HuH-7.5 (cell line): ENCODE measurements around the gene UBD.

Source experiments
- DNase-seq: peaks from one replicate; pipeline ENCODE4 v3.0.0; 2011; ENCODE audit warnings: low spot score

The UBD gene

DNA sequence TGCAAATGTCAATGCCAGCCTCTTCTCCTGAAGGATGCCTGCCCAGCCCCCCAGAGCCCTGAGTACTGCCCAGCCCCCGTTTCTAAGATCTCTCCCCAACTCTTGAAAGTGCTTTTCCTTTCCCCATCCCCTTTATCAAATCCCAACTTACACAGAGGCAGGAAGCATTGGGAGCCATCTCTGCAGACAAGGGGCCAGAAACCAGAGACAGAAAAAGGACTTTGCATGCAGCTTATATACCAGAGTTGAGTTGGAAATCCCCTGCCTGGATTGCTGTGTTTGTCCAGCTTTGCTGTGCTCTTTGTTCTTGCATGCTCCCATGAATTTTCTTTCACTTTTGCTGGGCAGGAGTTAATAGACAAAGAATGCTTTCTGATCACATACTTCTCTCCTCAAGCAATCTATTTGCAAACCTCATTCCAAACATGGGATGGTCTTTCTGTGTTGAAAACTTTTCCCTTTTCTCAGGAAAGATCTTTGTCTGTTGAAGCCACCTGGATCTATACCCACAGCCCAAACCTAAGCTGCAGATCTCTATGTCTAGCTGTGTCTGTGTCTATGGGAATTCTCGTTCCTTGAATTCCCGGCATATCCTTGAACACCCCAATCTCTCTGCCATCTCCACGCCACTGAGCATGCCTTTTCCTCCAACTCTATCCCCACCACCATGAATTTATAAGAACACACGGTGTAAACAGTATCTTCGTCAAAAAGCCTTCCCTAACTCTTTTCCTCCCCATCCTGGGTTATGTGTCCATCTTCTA is at the start of gene UBD:
Gene UBD, minus strand, starts transcription at position 209 of the 764 bp plus-strand sequence. Its CDS starts 31 bp downstream, at position 178.
- DNase-seq: peak; percentile 16

DNA sequence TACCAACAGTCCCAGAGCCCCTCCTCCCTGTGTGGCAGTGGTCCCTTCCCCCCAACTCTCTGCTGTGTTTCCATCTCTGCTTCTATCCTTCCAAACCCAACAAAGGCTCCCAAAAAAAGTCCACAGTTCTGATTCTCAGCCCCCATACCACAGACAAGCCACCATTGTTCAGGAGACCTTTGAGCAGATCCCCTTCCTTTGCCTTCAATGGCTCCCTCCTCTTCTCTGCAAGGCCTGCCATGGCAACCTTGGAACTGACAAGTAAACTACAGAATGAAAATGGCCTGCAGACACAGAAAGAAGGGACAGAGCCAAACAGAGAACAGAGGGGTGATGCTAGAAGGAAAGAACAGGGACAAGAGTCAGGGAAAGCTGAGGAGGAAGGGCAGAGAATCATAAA is 48.6 kb upstream of the UBD start:
- DNase-seq: no peak

DNA sequence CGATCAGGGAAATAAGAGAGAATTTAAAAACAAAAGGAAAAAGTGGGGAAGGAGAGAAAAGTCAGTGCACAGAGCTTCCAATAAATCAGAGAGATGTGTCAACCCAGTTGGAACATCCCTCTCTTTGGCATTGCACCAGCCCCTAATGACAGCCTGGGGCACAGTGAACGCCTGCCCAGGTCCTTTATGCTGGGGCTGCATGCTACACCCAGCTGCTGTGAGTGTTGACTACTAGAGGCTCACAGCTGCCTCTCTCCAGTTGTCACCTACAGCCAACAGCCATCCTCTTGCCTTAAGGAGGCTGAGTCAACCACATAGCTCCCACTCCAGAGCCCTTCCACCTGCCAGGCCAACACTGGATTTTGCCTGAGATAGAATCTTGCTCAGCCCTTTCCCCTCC is 44.4 kb upstream of the UBD start:
- no peak for DNase-seq

GRCh38 chr6:29603456-29603855 is 43.9 kb upstream of the UBD start:
- no peak for DNase-seq

GRCh38 chr6:29602564-29603361 is 43.2 kb upstream of the UBD start:
- no peak for DNase-seq

DNA sequence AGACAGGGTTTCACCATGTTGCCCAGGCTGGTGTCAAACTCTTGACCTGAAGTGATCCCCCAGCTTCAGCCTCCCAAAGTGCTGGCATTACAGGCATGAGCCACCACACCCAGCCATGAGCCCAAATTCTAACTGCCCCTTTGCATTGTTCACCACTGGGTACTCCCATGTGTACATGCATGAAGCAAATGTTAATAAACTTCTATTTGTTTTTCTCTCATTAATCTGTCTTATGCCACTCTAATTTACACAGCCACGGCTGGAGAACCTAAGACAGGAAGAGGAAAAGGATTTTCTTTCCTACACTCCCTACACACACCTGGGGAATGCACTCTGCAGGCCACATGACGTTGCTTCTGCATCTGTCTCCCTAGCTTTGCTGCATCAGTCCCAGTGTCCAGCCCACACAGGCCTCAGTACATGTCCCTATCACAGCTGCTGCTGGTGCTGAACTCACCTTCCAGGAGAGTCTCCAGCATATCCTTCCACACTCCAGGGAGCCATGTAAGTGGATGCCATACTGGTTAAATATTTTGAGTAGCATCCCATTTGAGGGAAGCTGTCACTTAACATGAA is 38.7 kb upstream of the UBD start:
- no peak for DNase-seq

DNA sequence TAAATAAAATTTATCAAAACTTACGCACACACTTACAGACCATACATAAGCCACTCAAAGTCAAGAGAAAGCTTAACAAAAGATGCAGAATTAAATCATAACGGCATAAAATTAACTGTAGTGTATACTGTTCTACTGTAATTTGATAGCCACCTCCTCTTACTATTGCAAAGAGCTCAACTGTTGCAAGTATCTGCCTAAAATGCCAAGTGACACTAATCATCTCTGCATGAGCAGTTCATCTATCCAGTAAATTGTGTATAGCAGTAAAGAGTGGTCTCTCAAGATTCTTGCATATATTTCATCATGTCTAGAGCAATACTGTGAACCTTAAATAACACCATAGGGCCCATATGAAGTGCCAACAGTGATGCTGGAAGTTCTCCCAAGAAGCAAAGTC is 37.7 kb upstream of the UBD start:
- no peak for DNase-seq

DNA sequence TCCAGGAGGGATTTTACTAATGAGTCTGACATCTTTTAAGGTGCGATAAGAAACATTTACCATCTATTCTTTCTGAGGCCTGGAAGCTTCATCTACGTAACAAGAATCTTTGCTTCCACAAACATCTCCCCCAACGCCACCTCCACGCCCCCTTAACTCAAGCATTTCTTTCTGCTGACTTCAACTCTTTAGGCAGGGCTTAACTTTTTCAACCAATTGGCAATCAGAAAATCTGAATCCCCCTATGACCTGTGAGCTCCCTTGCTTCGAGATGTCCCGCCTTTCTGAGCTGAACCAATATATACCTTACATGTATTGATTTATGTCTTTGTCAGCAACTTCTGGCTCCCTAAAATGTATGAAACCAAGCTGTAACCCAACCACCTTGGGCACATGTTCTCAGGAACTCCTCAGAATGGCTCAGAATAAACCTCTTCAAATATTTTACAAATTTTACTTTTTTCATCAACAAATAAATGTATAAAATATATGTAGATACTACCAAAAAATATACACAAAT is 36.9 kb upstream of the UBD start:
- DNase-seq: no peak

- DNase-seq: no peak
These were observed 33.8 kb upstream of the UBD start for GRCh38 chr6:29593199-29593855.

DNA sequence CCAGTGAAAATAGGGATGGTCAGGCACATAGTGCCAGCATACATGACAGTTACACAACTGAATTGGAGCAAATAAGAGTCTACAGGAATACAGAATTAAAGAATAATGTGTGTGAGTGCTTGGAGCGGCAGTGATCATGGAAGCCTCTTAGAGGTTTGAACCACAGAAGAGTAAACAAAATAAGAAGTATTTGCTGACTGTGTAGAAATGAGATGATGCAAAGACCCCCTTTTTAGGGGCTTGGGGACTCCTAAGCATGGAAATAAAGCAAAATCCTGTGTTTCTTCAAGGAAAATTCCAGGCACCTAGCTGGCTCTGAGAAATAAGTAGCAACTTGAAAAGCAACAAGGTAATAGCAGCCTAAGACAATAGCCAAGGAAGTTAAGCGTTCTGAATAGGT is 32.1 kb upstream of the UBD start:
- no peak for DNase-seq

DNA sequence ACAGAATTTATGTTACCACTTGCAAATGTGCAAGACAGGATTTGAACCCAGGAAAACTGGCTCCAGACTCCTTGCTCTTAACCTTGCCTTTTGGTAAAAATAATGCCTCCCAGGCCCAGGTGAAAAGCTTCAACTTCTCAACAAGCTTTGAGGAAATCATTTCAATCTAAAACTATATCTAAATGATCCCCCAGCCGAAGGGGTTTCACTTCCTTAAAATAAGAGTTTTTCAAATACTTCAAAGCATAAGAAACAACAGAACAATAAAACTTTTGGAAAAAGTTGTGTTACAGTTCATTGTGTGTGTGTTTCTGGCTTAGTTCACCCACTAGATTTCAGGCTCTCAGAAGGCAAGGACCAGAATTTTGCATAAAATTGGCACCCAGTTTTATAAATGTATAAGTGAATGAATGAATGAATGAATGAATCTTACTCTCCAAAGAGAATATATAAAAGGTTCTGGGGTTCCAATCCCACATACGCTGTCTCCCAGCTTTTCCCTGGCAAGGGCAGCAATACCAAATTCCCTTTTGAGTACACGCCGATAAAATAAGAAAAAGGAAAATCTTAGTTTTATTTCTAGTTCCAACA is 30.8 kb upstream of the UBD start:
- DNase-seq: no peak

GRCh38 chr6:29589423-29590048 is 30.0 kb upstream of the UBD start:
- peak; percentile 18 for DNase-seq

DNA sequence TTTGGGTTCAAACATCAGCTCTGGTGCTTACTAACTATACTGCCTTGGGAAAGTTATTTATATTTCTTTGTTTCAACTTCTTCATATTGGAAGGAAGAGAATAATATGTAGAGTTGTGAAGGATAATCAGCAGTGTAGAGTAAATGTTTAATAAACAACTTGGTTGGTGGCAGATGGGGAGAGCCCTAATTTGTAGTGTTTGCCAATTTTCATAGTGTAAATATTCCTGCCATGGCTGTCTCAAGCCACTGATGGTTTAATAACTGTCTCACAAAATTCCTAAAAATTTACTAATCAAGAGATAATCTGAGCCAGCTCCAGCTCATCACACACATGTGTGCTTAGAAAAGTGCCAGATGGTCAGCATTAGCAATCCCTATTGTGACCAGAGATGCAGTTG is 25.3 kb upstream of the UBD start, which contains the start of gene OR2H2:
Gene OR2H2, plus strand, starts transcription at position 301 of the 400 bp plus-strand sequence. CDS start 2,824 bp downstream, outside the sequence.
- DNase-seq: no peak

DNA sequence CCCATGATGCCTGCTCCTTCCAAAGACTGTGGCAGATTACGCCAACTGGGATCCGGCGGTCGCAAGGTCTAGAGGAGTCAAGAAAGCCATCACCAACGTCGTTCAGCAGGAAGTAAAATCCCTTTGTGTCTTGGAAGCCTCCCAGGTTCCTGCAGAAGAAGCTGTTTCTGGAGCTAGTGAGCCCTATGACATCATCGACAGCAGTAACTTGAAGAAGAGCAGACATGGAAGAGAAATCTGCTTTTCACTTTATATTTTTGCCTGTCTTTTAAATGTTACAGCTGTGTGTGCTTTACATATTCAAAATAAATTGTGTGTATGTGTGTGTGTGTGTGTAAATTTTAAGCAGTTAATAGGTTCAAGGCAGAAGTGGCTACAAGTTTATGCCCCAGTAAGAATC is 18.0 kb upstream of the UBD start:
- no peak for DNase-seq

DNA sequence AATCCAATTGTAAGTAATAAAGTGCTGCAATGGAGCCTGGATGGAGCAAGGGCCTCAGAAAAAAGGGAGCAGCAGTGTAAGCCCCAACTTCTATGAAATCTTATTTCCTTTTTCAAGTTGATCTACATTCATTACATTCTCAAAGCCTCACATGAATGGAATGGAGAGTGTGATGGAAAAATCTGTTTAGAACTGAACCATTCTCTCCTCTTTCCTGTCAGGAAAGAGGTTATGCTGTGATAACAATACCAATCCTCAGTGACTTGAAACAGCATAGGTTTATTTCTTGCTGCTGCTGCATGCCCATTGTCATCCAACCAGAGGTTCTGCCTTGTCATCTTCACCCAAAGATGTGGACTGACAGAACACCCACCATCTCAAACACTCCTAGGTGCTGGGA is 16.5 kb upstream of the UBD start:
- DNase-seq: no peak

- DNase-seq: no peak
These were observed 8.5 kb upstream of the UBD start for GRCh38 chr6:29567991-29568390.

GRCh38 chr6:29567541-29567940 is 8.0 kb upstream of the UBD start:
- DNase-seq: no peak

- DNase-seq: no peak
These were observed 7.3 kb upstream of the UBD start for GRCh38 chr6:29566856-29567255.

DNA sequence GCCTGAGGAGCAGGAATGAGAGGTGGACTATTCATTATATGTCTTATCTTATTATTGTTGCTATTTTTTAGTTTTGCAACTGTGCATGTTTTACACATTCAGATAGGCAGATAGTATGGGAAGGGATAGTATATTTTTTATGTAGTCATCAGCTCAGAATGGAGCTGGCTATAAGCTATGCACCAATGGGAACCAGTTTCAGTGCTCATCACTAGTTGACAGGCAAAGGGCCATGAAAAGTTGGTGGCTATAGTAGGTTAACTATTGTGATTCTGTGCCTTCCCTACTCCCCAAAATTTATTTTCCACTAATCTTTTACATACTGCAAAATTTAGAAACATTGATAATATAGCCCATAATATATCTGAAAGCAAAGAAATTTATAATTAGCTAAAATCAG is 5.3 kb upstream of the UBD start:
- no peak for DNase-seq

GRCh38 chr6:29563435-29563965 is 4.0 kb upstream of the UBD start:
- DNase-seq: no peak

DNA sequence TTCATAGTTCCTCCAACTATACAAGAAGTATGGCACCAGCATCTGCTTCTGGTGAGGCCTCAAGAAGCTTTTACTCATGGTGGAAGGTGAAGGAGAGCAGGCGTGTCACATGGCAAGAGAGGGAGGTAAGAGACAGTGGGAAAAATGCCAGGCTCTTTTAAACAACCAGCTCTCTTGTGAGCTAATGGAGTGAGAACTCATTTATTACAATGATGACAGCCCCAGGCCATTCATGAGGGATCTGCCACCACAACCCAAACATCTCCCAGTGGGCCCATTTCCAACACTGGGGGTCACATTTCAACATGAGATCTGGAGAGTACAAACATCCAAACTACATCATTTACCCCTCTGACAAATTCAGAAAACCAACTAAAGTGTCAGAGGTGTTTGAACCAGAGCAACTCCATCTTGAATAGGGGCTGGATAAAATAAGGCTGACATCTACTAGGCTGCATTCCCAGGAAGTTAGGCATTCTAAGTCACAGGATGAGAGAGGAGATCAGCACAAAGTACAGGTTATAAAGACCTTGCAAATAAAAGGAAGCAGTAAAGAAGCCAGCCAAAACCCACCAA is 2.2 kb upstream of the UBD start:
- DNase-seq: no peak
